Measurements from ENCODE around the gene CD34.

- TF ChIP-seq ISL1 (CRISPR knock-in tag; IDR thresholded peaks at IDR 0.05), result no peak
- no peak for TF ChIP-seq TSHZ2 (CRISPR knock-in tag; IDR thresholded peaks at IDR 0.05)
- TF ChIP-seq SNAI2 (CRISPR knock-in tag; IDR thresholded peaks at IDR 0.05), result no peak
- no peak for TF ChIP-seq GLIS3 (CRISPR knock-in tag; IDR thresholded peaks at IDR 0.05)
- TF ChIP-seq ZFP3 (CRISPR knock-in tag; IDR thresholded peaks at IDR 0.05), result no peak
- no peak for TF ChIP-seq OSR1 (CRISPR knock-in tag; IDR thresholded peaks at IDR 0.05)
Observed at GRCh38 chr1:207903767-207904166, 7.2 kb downstream of the CD34 start.

Measured in SK-N-SH treated with all-trans-retinoic acid at 6 μM for 48 hours (cell line).